DND-41 (cell line): Measurements from ENCODE around the gene MND1.

Experiments
- CTCF ChIP-seq: IDR thresholded peaks from 2 replicates; pipeline ENCODE4 v1.5.1; 2012; ENCODE audit warnings: borderline replicate concordance, low read length, moderate library complexity, mild to moderate bottlenecking; ENCODE audit not compliant: poor library complexity, severe bottlenecking; ENCODE audit errors: extremely low read depth
- EZH2 ChIP-seq: IDR thresholded peaks from 3 replicates; pipeline ENCODE4 v1.6.1; 2012; ENCODE audit warnings: borderline replicate concordance, low read depth, mild to moderate bottlenecking, moderate library complexity, low read length, inconsistent platforms; ENCODE audit not compliant: severe bottlenecking

- no peak for TF ChIP-seq EZH2
- peak; percentile 36 for TF ChIP-seq CTCF
These were observed 3.5 kb downstream of the MND1 start for GRCh38 chr4:153348006-153348405.
